IPS DF 6.9 (cell line): ENCODE results near the gene ZNF48.

Experiments used
- DNase-seq: peaks from one replicate; pipeline ENCODE4 v3.0.0-alpha.2; 2013; ENCODE audit warnings: low read depth, low spot score
- H3K27ac ChIP-seq: one replicate; pipeline ENCODE4 v1.5.1; 2013; ENCODE audit warnings: low read length, control low read depth
- H3K27me3 ChIP-seq: 2 replicates; pipeline ENCODE4 v1.6.1; 2013; ENCODE audit warnings: mild to moderate bottlenecking, low read length; ENCODE audit not compliant: control insufficient read depth, insufficient read depth
- H3K36me3 ChIP-seq: 2 replicates; pipeline ENCODE4 v1.6.1; 2013; ENCODE audit warnings: low read length; ENCODE audit not compliant: control insufficient read depth, insufficient read depth
- H3K4me1 ChIP-seq: 2 replicates; pipeline ENCODE4 v1.6.1; 2013; ENCODE audit warnings: low read length; ENCODE audit not compliant: control insufficient read depth, insufficient read depth
- H3K4me3 ChIP-seq: 2 replicates; pipeline ENCODE4 v1.5.1; 2013; ENCODE audit warnings: mild to moderate bottlenecking, low read length
- H3K9me3 ChIP-seq: 2 replicates; pipeline ENCODE4 v1.6.1; 2013; ENCODE audit warnings: low read length, inconsistent platforms; ENCODE audit not compliant: control insufficient read depth, insufficient read depth
- WGBS: extraction: QIAGEN DNeasy Blood & Tissue Kit; methylation state at CpG from one replicate; pipeline ENCODE4 v1.1.7; 2013; ENCODE audit warnings: mixed read lengths, missing lambda C conversion rate; ENCODE audit not compliant: insufficient read length, insufficient coverage; 5-methylcytosine and 5-hydroxymethylcytosine counted together

The ZNF48 gene

DNA sequence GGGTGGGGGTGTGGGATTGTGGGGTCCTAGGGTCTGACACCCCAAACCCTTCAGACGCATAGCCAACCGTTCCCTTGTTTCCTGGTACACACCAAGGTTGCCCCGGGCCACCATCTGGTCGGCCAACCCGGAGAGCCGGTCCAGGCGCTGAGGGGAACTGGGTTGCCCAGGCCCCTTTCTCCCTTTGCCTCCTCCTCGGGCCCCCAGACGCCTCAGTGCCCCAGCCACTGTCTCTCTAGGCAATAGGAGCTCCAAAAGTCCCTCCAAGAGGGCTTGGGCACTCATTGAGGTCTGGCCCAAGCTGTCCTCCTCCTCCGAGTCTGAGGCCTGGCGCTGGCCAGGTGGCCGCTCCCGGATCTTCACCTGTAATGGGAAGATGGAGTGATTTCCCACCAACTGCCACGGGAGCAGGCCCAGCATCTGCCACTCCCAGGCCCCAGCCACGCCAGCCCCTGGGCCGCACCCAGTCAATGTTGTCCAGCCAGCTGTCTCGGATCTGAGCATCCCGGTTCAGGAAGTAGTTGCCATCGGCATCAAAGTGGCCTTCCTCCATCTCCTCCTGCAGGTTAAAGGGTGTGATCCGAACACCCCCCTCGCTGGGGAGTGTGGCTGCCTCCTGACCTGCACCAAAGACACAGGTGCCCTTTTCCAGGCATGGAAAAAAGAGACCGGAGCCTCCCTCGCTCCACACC, 41.6 kb upstream of the ZNF48 start:
- no peaks in the 10 kb centered on the region for H3K27me3 ChIP-seq
- peaks cover 31% of the 10 kb centered on the region for H3K36me3 ChIP-seq
- H3K4me3 ChIP-seq: no peak overlapping the region
- no peaks in the 10 kb centered on the region for H3K4me1 ChIP-seq
- H3K27ac ChIP-seq: no peak overlapping the region
- no peak for DNase-seq
- no CpG with 5 or more reads among the region's 23 CpGs for WGBS
- no peaks in the 10 kb centered on the region for H3K9me3 ChIP-seq

DNA sequence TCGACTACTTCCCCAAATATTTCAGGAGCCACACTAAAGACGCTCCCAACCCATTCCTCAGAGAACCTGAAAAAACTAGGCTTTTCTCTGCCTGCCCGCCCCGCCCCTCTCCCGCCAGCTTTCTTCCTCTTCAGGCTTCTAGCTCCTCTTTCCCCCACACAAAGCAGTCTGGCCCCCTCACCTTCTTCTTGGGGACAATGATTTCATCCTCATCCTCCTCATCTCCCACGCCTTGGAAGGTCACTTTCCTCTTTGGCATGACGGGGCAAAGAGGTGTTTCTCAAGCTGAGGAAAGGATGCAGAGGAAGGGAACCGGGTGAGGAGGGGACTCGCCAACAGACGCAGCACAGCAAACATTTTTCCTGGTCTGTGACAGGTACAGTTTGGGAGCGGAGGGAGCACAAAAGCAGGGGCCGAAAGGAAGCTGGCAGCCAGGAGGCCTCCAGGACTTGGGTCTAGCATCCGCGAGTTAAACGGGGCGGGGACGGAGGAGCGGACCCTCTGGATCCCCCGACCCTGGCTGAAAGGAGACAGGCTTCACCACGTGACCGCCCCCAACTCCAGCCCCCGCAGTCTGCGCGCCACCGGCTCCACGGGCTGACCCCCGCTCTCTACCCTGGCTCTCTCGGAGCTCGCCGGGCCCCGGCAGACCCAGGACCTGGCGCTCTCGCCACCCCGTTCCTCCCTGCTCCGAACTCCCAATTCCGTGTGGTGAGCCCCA, 40.6 kb upstream of the ZNF48 start:
- no peak for DNase-seq
- Histone ChIP-seq H3K27me3 (no peaks in the 10 kb centered on the region), H3K9me3 (no peaks in the 10 kb centered on the region), H3K4me1 (no peaks in the 10 kb centered on the region), H3K36me3 (peaks cover 34% of the 10 kb centered on the region), H3K27ac (no peak overlapping the region), H3K4me3 (peak overlapping the region; percentile 78)
- WGBS: no CpG with 5 or more reads among the region's 36 CpGs

DNA sequence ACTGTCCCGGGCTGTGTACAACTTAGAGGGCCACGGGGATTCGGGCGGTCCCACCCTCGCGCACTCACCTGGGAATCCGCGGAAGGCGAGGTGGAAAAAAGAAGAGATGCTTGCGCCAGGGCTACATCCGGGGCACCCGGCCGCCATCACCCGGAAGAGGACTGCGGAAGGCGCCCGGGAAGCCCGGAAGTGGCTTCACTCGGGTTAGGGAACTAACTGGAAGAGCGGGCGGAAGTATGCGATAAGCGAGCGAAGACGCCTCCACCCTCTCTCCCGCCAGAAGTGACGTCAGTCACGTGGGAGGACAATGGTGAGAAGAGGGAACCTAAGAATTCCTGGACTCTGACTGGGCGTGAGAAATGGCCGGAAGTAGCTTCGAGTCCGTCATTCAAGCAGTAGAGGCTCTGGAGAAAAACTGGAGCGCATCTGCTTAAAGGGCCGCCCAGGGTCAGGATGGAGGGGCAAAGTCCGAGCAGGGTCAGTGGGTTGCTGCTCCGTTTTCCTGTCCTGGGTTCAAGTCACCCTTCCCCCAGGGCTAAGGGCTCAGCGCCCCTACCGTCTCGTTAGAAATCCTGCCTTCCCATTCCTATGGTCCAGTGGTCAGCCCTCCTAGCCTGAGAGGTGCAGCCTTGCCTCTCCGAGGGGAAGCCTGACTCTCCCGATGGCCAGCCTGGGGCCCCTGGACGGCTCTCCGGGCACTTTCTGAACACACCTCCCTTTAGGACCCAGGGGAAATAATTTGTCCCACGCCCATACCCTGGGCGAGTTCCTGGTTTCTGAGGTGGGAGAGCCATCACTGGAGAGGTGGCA, 39.9 kb upstream of the ZNF48 start, which contains the start of gene CD2BP2:
CD2BP2 (minus strand) TSS at position 165 of the 810 bp plus-strand sequence. CDS start 627 bp downstream, outside the sequence.
- H3K27ac ChIP-seq: no peak within 1 kb of the TSS
- H3K4me1 ChIP-seq: no peaks in the 10 kb centered on the region
- peak within 1 kb of the TSS; percentile 78 for H3K4me3 ChIP-seq
- H3K36me3 ChIP-seq: peaks cover 34% of the 10 kb centered on the region
- no CpG with 5 or more reads among the region's 45 CpGs for WGBS
- no peaks in the 10 kb centered on the region for H3K27me3 ChIP-seq
- H3K9me3 ChIP-seq: no peaks in the 10 kb centered on the region
- peak; percentile 96 for DNase-seq

DNA sequence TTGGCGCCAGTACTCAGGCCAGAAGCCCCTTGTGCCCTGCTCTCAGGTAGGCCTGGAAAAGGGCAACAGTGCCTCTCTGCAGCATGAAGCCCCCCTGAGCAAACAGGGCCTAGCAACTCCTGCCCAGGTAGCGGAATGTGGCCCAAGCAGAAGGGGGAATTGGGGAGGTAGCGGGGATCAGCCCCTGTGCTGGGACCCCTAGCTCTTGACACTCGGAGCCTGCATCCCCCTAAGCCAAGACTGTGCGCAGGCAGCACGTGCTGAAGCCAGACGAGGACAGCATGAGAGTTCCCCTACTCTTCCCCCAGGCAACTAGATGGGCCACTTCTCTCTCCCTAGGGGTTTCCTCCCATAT, 39.3 kb upstream of the ZNF48 start:
- Histone ChIP-seq H3K4me3 (peak overlapping the region; percentile 78; the same call in 1 of the 2 replicates), H3K27me3 (no peaks in the 10 kb centered on the region), H3K36me3 (peaks cover 32% of the 10 kb centered on the region), H3K4me1 (no peaks in the 10 kb centered on the region), H3K9me3 (no peaks in the 10 kb centered on the region), H3K27ac (no peak overlapping the region)
- no peak for DNase-seq
- WGBS: no CpG with 5 or more reads among the region's 7 CpGs

DNA sequence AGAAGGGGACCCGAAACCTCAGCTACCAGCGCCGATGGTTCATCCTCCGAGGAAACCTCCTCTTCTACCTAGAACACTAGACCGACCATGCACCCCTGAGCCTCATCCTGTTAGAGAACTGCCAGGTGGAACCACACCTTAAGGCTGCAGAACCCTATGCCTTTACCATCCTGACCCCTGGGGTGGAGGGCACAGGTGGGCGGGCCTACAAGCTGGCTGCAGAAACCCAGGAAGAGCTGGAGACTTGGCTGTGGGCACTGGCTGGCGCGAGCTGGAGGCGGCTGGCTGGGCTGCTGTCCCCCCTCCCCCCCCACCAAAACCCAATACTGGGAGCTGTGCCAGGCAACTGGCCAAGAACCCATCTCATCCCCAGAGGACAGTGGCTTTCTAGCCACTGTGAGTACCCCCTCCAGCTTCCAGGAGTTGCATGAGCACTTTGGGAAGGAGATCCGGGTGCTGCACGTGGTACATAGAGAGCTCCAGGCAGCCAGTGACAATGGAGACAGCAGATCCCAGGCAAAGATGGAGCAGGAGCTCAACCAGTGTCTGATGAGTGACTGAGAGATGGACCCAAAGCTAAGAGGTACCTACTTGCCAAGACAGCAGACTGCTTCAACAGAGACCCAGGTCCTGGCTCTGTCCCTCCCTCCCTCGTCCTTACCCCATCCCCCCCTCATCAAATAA, 38.7 kb upstream of the ZNF48 start:
- Histone ChIP-seq H3K9me3 (no peaks in the 10 kb centered on the region), H3K27me3 (no peaks in the 10 kb centered on the region), H3K4me3 (no peak overlapping the region), H3K4me1 (no peaks in the 10 kb centered on the region), H3K36me3 (peaks cover 28% of the 10 kb centered on the region), H3K27ac (no peak overlapping the region)
- no CpG with 5 or more reads among the region's 12 CpGs for WGBS
- no peak for DNase-seq

DNA sequence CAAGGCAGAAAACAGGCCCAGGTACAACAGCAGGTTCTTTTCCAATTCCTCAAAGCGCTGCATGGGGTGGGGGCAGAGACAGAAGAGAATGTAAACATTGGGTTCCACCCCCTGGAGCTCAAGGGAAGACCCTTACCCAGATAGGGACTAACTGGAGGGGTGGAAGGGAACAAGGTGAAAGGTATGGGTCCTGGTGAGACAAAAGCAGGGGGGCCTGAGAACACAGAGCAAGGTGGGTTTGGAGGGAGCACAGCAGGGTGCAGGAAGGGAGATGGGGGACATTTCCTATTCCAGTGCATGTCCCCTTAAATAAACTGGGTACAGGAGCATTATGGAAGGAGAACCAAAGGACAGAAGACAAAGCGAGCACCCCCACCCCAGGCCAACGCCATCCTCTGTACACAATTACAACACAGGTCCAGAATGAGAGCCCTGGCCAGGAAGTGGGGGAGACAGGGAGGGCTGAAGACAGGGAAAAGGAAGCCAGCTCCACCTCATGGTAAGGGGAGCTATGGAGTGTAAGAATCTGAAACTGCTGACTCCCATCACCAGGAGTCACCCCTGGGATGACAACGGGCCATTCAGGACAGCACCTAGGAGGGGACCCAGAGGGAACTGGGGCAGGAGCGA, 38.0 kb upstream of the ZNF48 start:
- no peaks in the 10 kb centered on the region for H3K9me3 ChIP-seq
- no peak overlapping the region for H3K4me3 ChIP-seq
- H3K4me1 ChIP-seq: no peaks in the 10 kb centered on the region
- H3K27me3 ChIP-seq: no peaks in the 10 kb centered on the region
- DNase-seq: no peak
- H3K36me3 ChIP-seq: peaks cover 24% of the 10 kb centered on the region
- H3K27ac ChIP-seq: no peak overlapping the region
- WGBS: no CpG with 5 or more reads among the region's 5 CpGs

DNA sequence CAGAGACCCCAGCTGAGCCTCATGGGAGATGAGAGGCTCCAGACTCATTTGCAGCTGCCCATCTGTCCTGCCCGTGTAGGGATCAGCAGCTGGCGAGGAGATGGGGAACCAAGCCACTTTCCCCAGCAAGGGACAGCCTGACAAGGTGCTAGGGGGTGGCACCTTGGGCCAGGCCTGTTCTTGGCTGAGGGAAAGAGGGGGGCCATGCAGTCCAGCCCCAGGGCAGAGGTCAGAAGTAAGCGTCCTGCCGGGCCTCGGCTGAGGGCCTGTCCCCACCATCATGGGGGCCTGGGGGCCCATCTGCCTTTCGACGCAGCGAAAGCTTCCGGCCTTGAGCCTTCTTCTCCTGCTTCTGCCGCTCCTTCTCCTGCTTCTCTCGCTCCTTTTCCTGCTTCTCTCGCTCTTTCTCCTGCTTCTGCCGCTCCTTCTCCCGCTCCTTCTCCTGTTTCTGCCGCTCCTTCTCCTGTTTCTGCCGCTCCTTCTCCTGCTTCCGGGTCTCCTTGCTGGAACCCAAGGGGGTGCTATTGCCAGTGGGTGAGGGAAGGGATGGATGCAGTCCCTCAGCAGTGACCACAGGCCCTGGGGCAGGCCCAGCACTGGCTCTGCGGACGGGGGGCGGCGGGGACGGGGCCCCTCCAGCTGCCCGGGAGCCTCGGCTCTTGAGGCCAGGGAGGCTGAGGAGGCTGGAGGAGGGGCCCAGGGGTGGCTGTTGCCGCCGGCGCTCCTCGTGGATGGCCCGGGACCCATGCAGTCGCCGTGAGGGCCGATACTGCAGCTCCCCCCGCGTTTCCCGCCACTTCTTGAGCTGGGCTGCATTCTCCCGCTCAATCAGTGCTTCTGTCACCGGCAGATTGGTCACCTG, 37.3 kb upstream of the ZNF48 start:
- Histone ChIP-seq H3K27me3 (no peaks in the 10 kb centered on the region), H3K27ac (no peak overlapping the region), H3K36me3 (peaks cover 18% of the 10 kb centered on the region), H3K9me3 (no peaks in the 10 kb centered on the region), H3K4me1 (no peaks in the 10 kb centered on the region), H3K4me3 (no peak overlapping the region)
- DNase-seq: no peak
- WGBS: no CpG with 5 or more reads among the region's 37 CpGs

DNA sequence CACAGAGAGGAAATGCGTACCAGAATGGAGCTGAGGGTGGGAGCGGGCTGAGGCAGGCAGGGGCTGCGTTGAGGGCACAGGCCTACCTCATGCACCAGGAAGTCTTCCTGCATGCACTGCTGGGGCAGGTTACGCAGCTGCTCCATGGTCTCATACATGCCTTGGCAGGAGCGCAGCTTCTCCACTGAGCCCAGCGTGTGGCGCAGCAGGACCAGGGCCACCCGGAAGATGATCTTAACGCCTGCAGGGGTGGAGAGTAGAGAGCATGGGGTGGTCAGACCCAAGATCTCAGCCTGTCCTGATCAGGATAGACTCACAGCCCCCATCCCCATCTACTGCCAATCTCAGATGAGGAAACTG, 36.7 kb upstream of the ZNF48 start:
- H3K9me3 ChIP-seq: no peaks in the 10 kb centered on the region
- no CpG with 5 or more reads among the region's 9 CpGs for WGBS
- no peaks in the 10 kb centered on the region for H3K27me3 ChIP-seq
- peaks cover 14% of the 10 kb centered on the region; the same call in 1 of the 2 replicates for H3K36me3 ChIP-seq
- no peak for DNase-seq
- no peak overlapping the region for H3K27ac ChIP-seq
- H3K4me3 ChIP-seq: no peak overlapping the region
- H3K4me1 ChIP-seq: no peaks in the 10 kb centered on the region

DNA sequence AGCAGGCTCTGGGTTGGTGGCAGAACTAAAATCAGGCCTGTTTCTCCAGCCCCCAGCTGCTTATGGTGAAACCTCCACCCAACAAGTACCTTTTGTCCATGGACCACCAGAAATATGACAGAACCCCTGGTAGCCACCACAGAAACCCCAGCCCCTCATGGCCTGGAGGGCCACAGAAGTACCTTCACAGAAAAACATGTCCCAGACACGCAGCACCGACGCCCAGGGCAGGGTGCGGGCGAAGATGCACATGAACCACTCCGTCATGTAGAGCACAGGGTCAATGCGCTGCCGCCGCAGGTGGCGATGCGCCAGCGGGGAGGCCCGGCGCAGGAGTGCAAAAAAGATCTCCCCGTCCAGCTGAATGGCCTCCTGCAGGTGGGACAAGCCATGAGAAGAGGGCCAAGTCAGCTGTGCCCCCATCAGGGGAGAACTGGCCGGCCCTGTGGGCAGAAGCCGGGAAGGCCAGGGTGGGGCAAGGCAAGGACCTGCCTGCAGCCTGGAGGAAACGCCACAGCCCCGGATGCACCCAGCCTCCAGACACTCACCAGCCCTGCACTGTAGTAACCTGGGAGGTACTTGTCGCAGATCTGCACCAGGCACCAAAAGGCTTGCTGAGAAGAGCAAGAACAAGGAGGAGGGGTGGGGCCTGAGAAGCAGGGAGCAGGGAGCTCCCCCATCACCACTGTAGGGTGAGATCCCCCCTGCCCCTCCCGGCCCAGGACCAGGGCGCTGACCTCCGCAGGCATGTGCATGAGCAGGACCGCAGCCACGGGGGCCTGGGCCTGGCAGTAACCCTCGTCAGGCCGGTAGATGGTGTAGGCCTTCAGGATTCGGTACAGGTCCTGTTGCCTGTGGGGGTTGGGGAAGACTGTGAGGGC, 36.0 kb upstream of the ZNF48 start:
- Histone ChIP-seq H3K36me3 (peaks cover 12% of the 10 kb centered on the region; the same call in 1 of the 2 replicates), H3K4me1 (no peaks in the 10 kb centered on the region), H3K9me3 (no peaks in the 10 kb centered on the region), H3K27me3 (no peaks in the 10 kb centered on the region), H3K27ac (no peak overlapping the region), H3K4me3 (no peak overlapping the region)
- WGBS: no CpG with 5 or more reads among the region's 28 CpGs
- no peak for DNase-seq
